ENCODE measurements around the gene EXO5.

DNA sequence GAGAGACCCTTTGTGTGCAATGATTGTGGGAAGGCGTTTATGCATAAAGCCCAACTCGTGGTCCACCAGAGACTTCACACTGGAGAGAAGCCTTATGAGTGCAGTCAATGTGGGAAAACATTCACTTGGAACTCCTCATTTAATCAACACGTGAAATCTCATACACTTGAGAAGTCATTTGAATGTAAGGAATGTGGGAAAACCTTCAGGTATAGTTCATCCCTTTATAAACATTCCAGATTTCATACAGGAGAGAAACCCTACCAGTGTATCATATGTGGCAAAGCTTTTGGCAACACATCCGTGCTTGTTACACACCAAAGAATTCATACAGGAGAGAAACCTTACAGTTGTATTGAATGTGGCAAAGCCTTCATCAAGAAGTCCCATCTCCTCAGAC lies 38.4 kb downstream of the EXO5 start:
- TF ChIP-seq SP1 (IDR thresholded peaks at IDR 0.05) (no peak), GABPA (IDR thresholded peaks at IDR 0.05 in 1 of 2, conservative IDR thresholded peaks at IDR 0.05 in 1 of 2) (no peak), TAF1 (conservative IDR thresholded peaks at IDR 0.05) (no peak), EGR1 (IDR thresholded peaks at IDR 0.05; ENCODE audit: low read depth in 2 of 2) (no peak)
- TF ChIP-seq, protein P1, sequence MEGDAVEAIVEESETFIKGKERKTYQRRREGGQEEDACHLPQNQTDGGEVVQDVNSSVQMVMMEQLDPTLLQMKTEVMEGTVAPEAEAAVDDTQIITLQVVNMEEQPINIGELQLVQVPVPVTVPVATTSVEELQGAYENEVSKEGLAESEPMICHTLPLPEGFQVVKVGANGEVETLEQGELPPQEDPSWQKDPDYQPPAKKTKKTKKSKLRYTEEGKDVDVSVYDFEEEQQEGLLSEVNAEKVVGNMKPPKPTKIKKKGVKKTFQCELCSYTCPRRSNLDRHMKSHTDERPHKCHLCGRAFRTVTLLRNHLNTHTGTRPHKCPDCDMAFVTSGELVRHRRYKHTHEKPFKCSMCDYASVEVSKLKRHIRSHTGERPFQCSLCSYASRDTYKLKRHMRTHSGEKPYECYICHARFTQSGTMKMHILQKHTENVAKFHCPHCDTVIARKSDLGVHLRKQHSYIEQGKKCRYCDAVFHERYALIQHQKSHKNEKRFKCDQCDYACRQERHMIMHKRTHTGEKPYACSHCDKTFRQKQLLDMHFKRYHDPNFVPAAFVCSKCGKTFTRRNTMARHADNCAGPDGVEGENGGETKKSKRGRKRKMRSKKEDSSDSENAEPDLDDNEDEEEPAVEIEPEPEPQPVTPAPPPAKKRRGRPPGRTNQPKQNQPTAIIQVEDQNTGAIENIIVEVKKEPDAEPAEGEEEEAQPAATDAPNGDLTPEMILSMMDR (IDR thresholded peaks at IDR 0.05; ENCODE audit: low read depth, low read length, missing input control): no peak
- TF ChIP-seq, protein P2, sequence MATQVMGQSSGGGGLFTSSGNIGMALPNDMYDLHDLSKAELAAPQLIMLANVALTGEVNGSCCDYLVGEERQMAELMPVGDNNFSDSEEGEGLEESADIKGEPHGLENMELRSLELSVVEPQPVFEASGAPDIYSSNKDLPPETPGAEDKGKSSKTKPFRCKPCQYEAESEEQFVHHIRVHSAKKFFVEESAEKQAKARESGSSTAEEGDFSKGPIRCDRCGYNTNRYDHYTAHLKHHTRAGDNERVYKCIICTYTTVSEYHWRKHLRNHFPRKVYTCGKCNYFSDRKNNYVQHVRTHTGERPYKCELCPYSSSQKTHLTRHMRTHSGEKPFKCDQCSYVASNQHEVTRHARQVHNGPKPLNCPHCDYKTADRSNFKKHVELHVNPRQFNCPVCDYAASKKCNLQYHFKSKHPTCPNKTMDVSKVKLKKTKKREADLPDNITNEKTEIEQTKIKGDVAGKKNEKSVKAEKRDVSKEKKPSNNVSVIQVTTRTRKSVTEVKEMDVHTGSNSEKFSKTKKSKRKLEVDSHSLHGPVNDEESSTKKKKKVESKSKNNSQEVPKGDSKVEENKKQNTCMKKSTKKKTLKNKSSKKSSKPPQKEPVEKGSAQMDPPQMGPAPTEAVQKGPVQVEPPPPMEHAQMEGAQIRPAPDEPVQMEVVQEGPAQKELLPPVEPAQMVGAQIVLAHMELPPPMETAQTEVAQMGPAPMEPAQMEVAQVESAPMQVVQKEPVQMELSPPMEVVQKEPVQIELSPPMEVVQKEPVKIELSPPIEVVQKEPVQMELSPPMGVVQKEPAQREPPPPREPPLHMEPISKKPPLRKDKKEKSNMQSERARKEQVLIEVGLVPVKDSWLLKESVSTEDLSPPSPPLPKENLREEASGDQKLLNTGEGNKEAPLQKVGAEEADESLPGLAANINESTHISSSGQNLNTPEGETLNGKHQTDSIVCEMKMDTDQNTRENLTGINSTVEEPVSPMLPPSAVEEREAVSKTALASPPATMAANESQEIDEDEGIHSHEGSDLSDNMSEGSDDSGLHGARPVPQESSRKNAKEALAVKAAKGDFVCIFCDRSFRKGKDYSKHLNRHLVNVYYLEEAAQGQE (IDR thresholded peaks at IDR 0.05): no peak
- TF ChIP-seq, protein P3, sequence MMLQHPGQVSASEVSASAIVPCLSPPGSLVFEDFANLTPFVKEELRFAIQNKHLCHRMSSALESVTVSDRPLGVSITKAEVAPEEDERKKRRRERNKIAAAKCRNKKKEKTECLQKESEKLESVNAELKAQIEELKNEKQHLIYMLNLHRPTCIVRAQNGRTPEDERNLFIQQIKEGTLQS (IDR thresholded peaks at IDR 0.05): no peak
- TF ChIP-seq, protein P4, sequence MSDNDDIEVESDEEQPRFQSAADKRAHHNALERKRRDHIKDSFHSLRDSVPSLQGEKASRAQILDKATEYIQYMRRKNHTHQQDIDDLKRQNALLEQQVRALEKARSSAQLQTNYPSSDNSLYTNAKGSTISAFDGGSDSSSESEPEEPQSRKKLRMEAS (IDR thresholded peaks at IDR 0.05): no peak

Measured in liver (tissue), 3 donors.